ENCODE measurements around the gene FAM209A.

GRCh38 chr20:56572172-56572571 lies 47.6 kb downstream of the FAM209A start:
- TF ChIP-seq, protein P1, sequence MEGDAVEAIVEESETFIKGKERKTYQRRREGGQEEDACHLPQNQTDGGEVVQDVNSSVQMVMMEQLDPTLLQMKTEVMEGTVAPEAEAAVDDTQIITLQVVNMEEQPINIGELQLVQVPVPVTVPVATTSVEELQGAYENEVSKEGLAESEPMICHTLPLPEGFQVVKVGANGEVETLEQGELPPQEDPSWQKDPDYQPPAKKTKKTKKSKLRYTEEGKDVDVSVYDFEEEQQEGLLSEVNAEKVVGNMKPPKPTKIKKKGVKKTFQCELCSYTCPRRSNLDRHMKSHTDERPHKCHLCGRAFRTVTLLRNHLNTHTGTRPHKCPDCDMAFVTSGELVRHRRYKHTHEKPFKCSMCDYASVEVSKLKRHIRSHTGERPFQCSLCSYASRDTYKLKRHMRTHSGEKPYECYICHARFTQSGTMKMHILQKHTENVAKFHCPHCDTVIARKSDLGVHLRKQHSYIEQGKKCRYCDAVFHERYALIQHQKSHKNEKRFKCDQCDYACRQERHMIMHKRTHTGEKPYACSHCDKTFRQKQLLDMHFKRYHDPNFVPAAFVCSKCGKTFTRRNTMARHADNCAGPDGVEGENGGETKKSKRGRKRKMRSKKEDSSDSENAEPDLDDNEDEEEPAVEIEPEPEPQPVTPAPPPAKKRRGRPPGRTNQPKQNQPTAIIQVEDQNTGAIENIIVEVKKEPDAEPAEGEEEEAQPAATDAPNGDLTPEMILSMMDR (IDR thresholded peaks at IDR 0.05): no peak
- TF ChIP-seq POLR2A (IDR thresholded peaks at IDR 0.05): no peak

All from Peyer's patch (tissue), 4 donors.